ENCODE results near the gene PCNX2.

The PCNX2 gene

DNA sequence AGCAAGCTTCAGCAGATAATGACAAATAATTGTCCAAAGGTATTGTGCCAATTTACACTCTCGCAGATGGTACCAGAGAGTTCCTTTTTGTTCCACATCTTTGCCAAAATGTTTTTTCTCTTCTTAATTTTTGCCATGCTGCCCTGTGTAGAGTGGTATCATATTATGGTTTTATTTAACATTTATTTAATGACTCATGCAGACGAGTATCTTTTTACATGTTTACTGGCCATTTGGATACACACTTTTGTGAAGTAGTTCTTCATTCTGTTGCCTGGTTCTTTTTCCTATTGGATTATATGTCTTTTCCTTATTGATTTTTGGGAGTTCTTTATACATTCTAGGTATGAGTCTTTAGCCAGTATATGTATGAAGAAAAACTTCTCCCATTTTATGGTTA lies 151.1 kb downstream of the PCNX2 start:
- peak; percentile 51; the same call in 1 of the 3 replicates for ATAC-seq
- TF ChIP-seq, protein P1, sequence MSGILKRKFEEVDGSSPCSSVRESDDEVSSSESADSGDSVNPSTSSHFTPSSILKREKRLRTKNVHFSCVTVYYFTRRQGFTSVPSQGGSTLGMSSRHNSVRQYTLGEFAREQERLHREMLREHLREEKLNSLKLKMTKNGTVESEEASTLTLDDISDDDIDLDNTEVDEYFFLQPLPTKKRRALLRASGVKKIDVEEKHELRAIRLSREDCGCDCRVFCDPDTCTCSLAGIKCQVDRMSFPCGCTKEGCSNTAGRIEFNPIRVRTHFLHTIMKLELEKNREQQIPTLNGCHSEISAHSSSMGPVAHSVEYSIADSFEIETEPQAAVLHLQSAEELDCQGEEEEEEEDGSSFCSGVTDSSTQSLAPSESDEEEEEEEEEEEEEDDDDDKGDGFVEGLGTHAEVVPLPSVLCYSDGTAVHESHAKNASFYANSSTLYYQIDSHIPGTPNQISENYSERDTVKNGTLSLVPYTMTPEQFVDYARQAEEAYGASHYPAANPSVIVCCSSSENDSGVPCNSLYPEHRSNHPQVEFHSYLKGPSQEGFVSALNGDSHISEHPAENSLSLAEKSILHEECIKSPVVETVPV (CRISPR knock-in tag; IDR thresholded peaks at IDR 0.05) = no peak
- no peak for TF ChIP-seq OSR1 (CRISPR knock-in tag; IDR thresholded peaks at IDR 0.05)

DNA sequence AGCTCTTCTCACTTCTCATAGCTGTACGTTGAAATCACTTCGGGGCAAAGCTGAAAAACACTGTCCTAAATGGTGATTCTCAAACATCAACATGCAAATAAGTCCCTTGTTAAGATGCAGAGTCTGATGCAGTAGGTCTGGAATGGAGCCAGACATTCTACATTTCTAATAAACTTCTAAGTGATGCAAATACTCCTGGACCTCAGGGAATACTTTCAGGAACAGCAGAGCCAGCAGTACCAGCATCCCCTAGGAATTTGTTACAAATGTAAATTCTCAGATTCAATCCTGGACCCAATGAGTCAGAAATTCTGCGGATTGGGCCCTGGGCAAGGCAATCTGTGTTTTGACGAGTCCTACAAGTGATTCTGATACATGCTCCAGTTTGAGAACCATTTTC lies 152.3 kb downstream of the PCNX2 start:
- ATAC-seq = no peak
- no peak for TF ChIP-seq RARB (CRISPR knock-in tag; IDR thresholded peaks at IDR 0.05)
- no peak for TF ChIP-seq CSDC2 (CRISPR knock-in tag; IDR thresholded peaks at IDR 0.05)
- no peak for TF ChIP-seq ZNF565 (CRISPR knock-in tag; conservative IDR thresholded peaks at IDR 0.05; ENCODE audit: low read depth)
- no peak for TF ChIP-seq ESRRG (CRISPR knock-in tag; IDR thresholded peaks at IDR 0.05)
- TF ChIP-seq, protein P2, sequence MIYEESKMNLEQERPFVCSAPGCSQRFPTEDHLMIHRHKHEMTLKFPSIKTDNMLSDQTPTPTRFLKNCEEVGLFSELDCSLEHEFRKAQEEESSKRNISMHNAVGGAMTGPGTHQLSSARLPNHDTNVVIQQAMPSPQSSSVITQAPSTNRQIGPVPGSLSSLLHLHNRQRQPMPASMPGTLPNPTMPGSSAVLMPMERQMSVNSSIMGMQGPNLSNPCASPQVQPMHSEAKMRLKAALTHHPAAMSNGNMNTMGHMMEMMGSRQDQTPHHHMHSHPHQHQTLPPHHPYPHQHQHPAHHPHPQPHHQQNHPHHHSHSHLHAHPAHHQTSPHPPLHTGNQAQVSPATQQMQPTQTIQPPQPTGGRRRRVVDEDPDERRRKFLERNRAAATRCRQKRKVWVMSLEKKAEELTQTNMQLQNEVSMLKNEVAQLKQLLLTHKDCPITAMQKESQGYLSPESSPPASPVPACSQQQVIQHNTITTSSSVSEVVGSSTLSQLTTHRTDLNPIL (CRISPR knock-in tag; IDR thresholded peaks at IDR 0.05; ENCODE audit: low read depth) = no peak
- TF ChIP-seq SNAI2 (CRISPR knock-in tag; IDR thresholded peaks at IDR 0.05) = no peak
- TF ChIP-seq TOX (CRISPR knock-in tag; IDR thresholded peaks at IDR 0.05; ENCODE audit: borderline replicate concordance) = no peak
- no peak for TF ChIP-seq PPARA (CRISPR knock-in tag; IDR thresholded peaks at IDR 0.05; ENCODE audit: borderline replicate concordance)
- TF ChIP-seq, protein P3, sequence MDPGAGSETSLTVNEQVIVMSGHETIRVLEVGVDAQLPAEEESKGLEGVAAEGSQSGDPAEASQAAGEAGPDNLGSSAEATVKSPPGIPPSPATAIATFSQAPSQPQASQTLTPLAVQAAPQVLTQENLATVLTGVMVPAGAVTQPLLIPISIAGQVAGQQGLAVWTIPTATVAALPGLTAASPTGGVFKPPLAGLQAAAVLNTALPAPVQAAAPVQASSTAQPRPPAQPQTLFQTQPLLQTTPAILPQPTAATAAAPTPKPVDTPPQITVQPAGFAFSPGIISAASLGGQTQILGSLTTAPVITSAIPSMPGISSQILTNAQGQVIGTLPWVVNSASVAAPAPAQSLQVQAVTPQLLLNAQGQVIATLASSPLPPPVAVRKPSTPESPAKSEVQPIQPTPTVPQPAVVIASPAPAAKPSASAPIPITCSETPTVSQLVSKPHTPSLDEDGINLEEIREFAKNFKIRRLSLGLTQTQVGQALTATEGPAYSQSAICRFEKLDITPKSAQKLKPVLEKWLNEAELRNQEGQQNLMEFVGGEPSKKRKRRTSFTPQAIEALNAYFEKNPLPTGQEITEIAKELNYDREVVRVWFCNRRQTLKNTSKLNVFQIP (CRISPR knock-in tag; IDR thresholded peaks at IDR 0.05; ENCODE audit: borderline replicate concordance, low read depth) = no peak
- TF ChIP-seq ZFP3 (CRISPR knock-in tag; IDR thresholded peaks at IDR 0.05) = no peak
- TF ChIP-seq ZFP30 (CRISPR knock-in tag; IDR thresholded peaks at IDR 0.05) = no peak

- peak; percentile 56; the same call in 2 of the 3 replicates for ATAC-seq
- TF ChIP-seq PATZ1 (CRISPR knock-in tag; IDR thresholded peaks at IDR 0.05; ENCODE audit: borderline replicate concordance) = no peak
- no peak for TF ChIP-seq ARNTL (CRISPR knock-in tag; IDR thresholded peaks at IDR 0.05; ENCODE audit: borderline replicate concordance, low read depth)
- TF ChIP-seq, protein P1 (CRISPR knock-in tag; IDR thresholded peaks at IDR 0.05) = no peak
- TF ChIP-seq ZC3H10 (CRISPR knock-in tag; IDR thresholded peaks at IDR 0.05) = no peak
- no peak for TF ChIP-seq ISL1 (CRISPR knock-in tag; IDR thresholded peaks at IDR 0.05)
- TF ChIP-seq ZNF8 (CRISPR knock-in tag; IDR thresholded peaks at IDR 0.05) = no peak
- TF ChIP-seq ZNF565 (CRISPR knock-in tag; conservative IDR thresholded peaks at IDR 0.05; ENCODE audit: low read depth) = no peak
- no peak for TF ChIP-seq PPARA (CRISPR knock-in tag; IDR thresholded peaks at IDR 0.05; ENCODE audit: borderline replicate concordance)
- no peak for TF ChIP-seq ZFP3 (CRISPR knock-in tag; IDR thresholded peaks at IDR 0.05)
- TF ChIP-seq, protein P3 (CRISPR knock-in tag; IDR thresholded peaks at IDR 0.05; ENCODE audit: borderline replicate concordance, low read depth) = no peak
- TF ChIP-seq, protein P2 (CRISPR knock-in tag; IDR thresholded peaks at IDR 0.05; ENCODE audit: low read depth) = no peak
- TF ChIP-seq SNAI2 (CRISPR knock-in tag; IDR thresholded peaks at IDR 0.05) = no peak
- TF ChIP-seq TCF4 (CRISPR knock-in tag; IDR thresholded peaks at IDR 0.05; ENCODE audit: borderline replicate concordance) = no peak
- TF ChIP-seq ESRRG (CRISPR knock-in tag; IDR thresholded peaks at IDR 0.05) = no peak
- no peak for TF ChIP-seq TSHZ2 (CRISPR knock-in tag; IDR thresholded peaks at IDR 0.05)
- TF ChIP-seq ZNF70 (CRISPR knock-in tag; IDR thresholded peaks at IDR 0.05) = no peak
- TF ChIP-seq CSDC2 (CRISPR knock-in tag; IDR thresholded peaks at IDR 0.05) = no peak
- no peak for TF ChIP-seq GLIS3 (CRISPR knock-in tag; IDR thresholded peaks at IDR 0.05)
Measured at GRCh38 chr1:233140974-233141373, 154.6 kb downstream of the PCNX2 start.
